ENCODE data around the gene MIF4GD. TPM values are rescaled to one million over a fixed set of nuclear protein-coding genes. Genes with fewer than 3 reads are reported as not detected.

MIF4GD gene
- total and polyA plus RNA-seq, 2 donors (not counting 1 experiment from before 2014, with no cell fraction given) = 6.3 to 10.3 TPM

DNA sequence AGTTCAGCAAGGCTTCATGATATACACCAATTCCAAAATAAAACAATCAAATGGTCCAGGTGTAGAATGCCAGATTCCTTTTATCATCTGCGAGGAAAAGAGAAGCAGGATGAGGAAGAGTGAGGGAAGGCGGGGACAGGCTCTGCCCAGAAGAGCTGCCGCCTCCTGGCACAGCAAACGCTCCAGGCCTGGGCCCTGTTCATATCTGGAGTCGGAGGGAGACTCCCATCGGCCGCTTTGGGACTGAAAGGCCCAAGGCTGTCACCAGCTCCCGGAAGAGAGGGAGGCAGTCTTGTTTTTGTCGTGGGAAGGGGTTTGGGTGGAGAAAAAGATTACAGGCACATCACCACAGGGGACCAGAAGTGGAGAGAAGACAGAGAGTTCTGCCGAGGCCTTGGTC, 47.2 kb upstream of the MIF4GD start:
- Histone ChIP-seq H3K79me2 (ENCODE audit: control insufficient read depth, insufficient read depth, low read length) (no peaks in the 10 kb centered on the region), H3K4me1 (ENCODE audit: control insufficient read depth, extremely low read depth, insufficient read depth, low read length) (peaks cover 8% of the 10 kb centered on the region), H3K4me3 (replicated peaks in 1 of 4; ENCODE audit: control extremely low read depth in 1 of 4, insufficient read depth in 1 of 4, low read depth in 3 of 4, low read length in 4 of 4) (no peak overlapping the region), H3K27ac (ENCODE audit: insufficient read depth, low read length) (no peak overlapping the region), H3K36me3 (ENCODE audit: control insufficient read depth, insufficient read depth, low read length) (peaks cover 12% of the 10 kb centered on the region), H3K9ac (ENCODE audit: insufficient read depth, low read length) (no peak overlapping the region), H2AFZ (ENCODE audit: low read length) (no peak overlapping the region), H3K4me2 (ENCODE audit: extremely low read depth, insufficient read depth, low read length) (no peak overlapping the region), H3K27me3 (ENCODE audit: control insufficient read depth, insufficient read depth, low read length) (no peaks in the 10 kb centered on the region), H3K9me3 (ENCODE audit: control insufficient read depth, insufficient read depth, low read depth, low read length) (no peaks in the 10 kb centered on the region), H4K20me1 (ENCODE audit: control insufficient read depth, extremely low read depth, insufficient read depth, low read length) (no peaks in the 10 kb centered on the region)
- TF ChIP-seq EZH2 (IDR thresholded peaks at IDR 0.05; ENCODE audit: low read length, missing control alignments) = no peak
- no peak for DNase-seq (ENCODE audit: low read depth in 2 of 2)

DNA sequence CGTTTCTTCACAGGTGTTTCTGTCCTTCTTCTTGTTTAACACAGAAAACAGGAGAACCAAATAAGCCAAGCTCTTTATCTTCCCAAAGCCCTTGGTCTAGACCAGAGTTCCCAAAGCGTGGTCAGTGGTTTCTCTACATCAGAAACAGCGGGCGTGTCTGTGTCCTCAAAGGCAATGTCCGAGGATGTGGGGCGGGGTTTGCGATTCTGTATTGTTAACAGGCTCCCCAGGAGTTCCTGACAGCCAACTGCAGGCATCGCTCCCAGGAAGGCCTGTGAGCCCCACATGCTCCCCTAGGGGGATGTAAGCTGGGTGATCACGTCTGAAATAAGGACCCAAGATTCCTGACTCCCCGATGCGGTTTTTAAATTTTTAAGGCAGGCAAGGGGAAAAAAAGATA, 46.6 kb upstream of the MIF4GD start:
- H3K4me3 ChIP-seq (replicated peaks in 1 of 4; ENCODE audit: control extremely low read depth in 1 of 4, insufficient read depth in 1 of 4, low read depth in 3 of 4, low read length in 4 of 4) = no peak overlapping the region
- H3K27me3 ChIP-seq (ENCODE audit: control insufficient read depth, insufficient read depth, low read length) = no peaks in the 10 kb centered on the region
- no peaks in the 10 kb centered on the region for H3K79me2 ChIP-seq (ENCODE audit: control insufficient read depth, insufficient read depth, low read length)
- no peak overlapping the region for H3K9ac ChIP-seq (ENCODE audit: insufficient read depth, low read length)
- H2AFZ ChIP-seq (ENCODE audit: low read length) = no peak overlapping the region
- peaks cover 8% of the 10 kb centered on the region for H3K4me1 ChIP-seq (ENCODE audit: control insufficient read depth, extremely low read depth, insufficient read depth, low read length)
- DNase-seq (ENCODE audit: low read depth in 2 of 2) = no peak
- H3K27ac ChIP-seq (ENCODE audit: insufficient read depth, low read length) = no peak overlapping the region
- H3K4me2 ChIP-seq (ENCODE audit: extremely low read depth, insufficient read depth, low read length) = no peak overlapping the region
- peaks cover 12% of the 10 kb centered on the region for H3K36me3 ChIP-seq (ENCODE audit: control insufficient read depth, insufficient read depth, low read length)
- TF ChIP-seq, protein P1, sequence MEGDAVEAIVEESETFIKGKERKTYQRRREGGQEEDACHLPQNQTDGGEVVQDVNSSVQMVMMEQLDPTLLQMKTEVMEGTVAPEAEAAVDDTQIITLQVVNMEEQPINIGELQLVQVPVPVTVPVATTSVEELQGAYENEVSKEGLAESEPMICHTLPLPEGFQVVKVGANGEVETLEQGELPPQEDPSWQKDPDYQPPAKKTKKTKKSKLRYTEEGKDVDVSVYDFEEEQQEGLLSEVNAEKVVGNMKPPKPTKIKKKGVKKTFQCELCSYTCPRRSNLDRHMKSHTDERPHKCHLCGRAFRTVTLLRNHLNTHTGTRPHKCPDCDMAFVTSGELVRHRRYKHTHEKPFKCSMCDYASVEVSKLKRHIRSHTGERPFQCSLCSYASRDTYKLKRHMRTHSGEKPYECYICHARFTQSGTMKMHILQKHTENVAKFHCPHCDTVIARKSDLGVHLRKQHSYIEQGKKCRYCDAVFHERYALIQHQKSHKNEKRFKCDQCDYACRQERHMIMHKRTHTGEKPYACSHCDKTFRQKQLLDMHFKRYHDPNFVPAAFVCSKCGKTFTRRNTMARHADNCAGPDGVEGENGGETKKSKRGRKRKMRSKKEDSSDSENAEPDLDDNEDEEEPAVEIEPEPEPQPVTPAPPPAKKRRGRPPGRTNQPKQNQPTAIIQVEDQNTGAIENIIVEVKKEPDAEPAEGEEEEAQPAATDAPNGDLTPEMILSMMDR (conservative IDR thresholded peaks at IDR 0.05 in 1 of 2, IDR thresholded peaks at IDR 0.05 in 1 of 2; ENCODE audit: low read depth in 1 of 2, low read length in 2 of 2) = no peak
- no peak for TF ChIP-seq EZH2 (IDR thresholded peaks at IDR 0.05; ENCODE audit: low read length, missing control alignments)
- no peaks in the 10 kb centered on the region for H4K20me1 ChIP-seq (ENCODE audit: control insufficient read depth, extremely low read depth, insufficient read depth, low read length)
- no peaks in the 10 kb centered on the region for H3K9me3 ChIP-seq (ENCODE audit: control insufficient read depth, insufficient read depth, low read depth, low read length)

DNA sequence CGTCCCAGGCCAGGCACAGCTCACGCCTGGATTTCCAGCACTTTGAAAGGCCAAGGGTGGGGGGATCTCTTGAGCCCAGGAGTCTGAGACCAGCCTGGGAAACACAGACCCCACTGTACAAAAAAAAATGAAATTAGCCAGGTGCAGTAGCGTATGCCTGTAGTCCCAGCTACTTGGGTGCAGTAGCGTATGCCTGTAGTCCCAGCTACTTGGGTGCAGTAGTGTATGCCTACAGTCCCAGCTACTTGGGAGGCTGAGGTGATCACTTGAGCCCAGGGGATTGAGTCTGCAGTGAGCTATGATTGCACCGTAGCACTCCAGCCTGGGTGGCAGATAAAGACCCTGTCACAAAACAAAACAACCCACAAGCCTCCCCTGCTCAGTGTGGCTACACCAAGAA, 45.2 kb upstream of the MIF4GD start:
- no peaks in the 10 kb centered on the region for H4K20me1 ChIP-seq (ENCODE audit: control insufficient read depth, extremely low read depth, insufficient read depth, low read length)
- H3K27me3 ChIP-seq (ENCODE audit: control insufficient read depth, insufficient read depth, low read length) = no peaks in the 10 kb centered on the region
- no peak for TF ChIP-seq EZH2 (IDR thresholded peaks at IDR 0.05; ENCODE audit: low read length, missing control alignments)
- TF ChIP-seq, protein P1 (conservative IDR thresholded peaks at IDR 0.05 in 1 of 2, IDR thresholded peaks at IDR 0.05 in 1 of 2; ENCODE audit: low read depth in 1 of 2, low read length in 2 of 2) = no peak
- H3K4me1 ChIP-seq (ENCODE audit: control insufficient read depth, extremely low read depth, insufficient read depth, low read length) = peaks cover 8% of the 10 kb centered on the region
- no peak overlapping the region for H3K27ac ChIP-seq (ENCODE audit: insufficient read depth, low read length)
- H3K9ac ChIP-seq (ENCODE audit: insufficient read depth, low read length) = no peak overlapping the region
- no peak overlapping the region for H3K4me3 ChIP-seq (replicated peaks in 1 of 4; ENCODE audit: control extremely low read depth in 1 of 4, insufficient read depth in 1 of 4, low read depth in 3 of 4, low read length in 4 of 4)
- no peak for DNase-seq (ENCODE audit: low read depth in 2 of 2)
- H3K9me3 ChIP-seq (ENCODE audit: control insufficient read depth, insufficient read depth, low read depth, low read length) = no peaks in the 10 kb centered on the region
- no peaks in the 10 kb centered on the region for H3K79me2 ChIP-seq (ENCODE audit: control insufficient read depth, insufficient read depth, low read length)
- H2AFZ ChIP-seq (ENCODE audit: low read length) = no peak overlapping the region
- H3K36me3 ChIP-seq (ENCODE audit: control insufficient read depth, insufficient read depth, low read length) = peaks cover 9% of the 10 kb centered on the region
- H3K4me2 ChIP-seq (ENCODE audit: extremely low read depth, insufficient read depth, low read length) = no peak overlapping the region

All from fibroblast of lung (primary cell).